WTC11 (cell line): Measurements from ENCODE around the gene ATP2B1. TPM values are rescaled to one million over a fixed set of nuclear protein-coding genes. Genes with fewer than 3 reads are reported as not detected.

Experiments
- ATAC-seq: fragments of 200-7000 bp; cut with Tn5 transposase; 2 replicates; pipeline ENCODE4 v1.10.0; 2021; ENCODE audit warnings: mild to moderate bottlenecking, moderate library complexity
- CTCF ChIA-PET: fragments of 300-600 bp; sonication (Branson Sonifier 250); formaldehyde crosslinking; loops from one replicate; lab custom pipeline; 2021; ENCODE audit warnings: antibody characterized with exemption; lab: Charles Lee
- POLR2A ChIA-PET: fragments of 350-600 bp; sonication (Branson Sonifier 250); formaldehyde crosslinking; loops from one replicate; lab custom pipeline; 2021; ENCODE audit warnings: antibody characterized with exemption; lab: Charles Lee
- DNase-seq: peaks from one replicate; pipeline ENCODE4 v3.0.0; 2021; ENCODE audit warnings: low spot score
- H3K27ac Mint-ChIP-seq: 2 replicates; pipeline ENCODE4 v1.8.0; 2021; ENCODE audit warnings: mixed read lengths
- H3K27me3 Mint-ChIP-seq: 2 replicates; pipeline ENCODE4 v1.8.0; 2021; ENCODE audit warnings: low read depth, mild to moderate bottlenecking, moderate library complexity, mixed read lengths
- H3K36me3 Mint-ChIP-seq: 2 replicates; pipeline ENCODE4 v1.8.0; 2021; ENCODE audit warnings: mixed read lengths
- H3K4me1 Mint-ChIP-seq: 2 replicates; pipeline ENCODE4 v1.8.0; 2022; ENCODE audit warnings: mixed read lengths
- H3K4me3 Mint-ChIP-seq: 2 replicates; pipeline ENCODE4 v1.8.0; 2021; ENCODE audit warnings: mild to moderate bottlenecking, moderate library complexity, mixed read lengths
- H3K9me3 Mint-ChIP-seq: 2 replicates; pipeline ENCODE4 v1.8.0; 2021; ENCODE audit warnings: mixed read lengths
- ATF6 ChIP-seq: sonication (generic); formaldehyde crosslinking; IDR thresholded peaks from 2 replicates; pipeline ENCODE4 v1.8.1; 2023; ENCODE audit warnings: mild to moderate bottlenecking, missing genetic modification reagents
- E2F1 ChIP-seq: sonication (generic); formaldehyde crosslinking; IDR thresholded peaks from 2 replicates; pipeline ENCODE4 v1.8.0; 2022; ENCODE audit warnings: mild to moderate bottlenecking, missing genetic modification reagents
- JUN ChIP-seq: sonication (generic); formaldehyde crosslinking; IDR thresholded peaks from 2 replicates; pipeline ENCODE4 v1.8.0; 2023; ENCODE audit warnings: mild to moderate bottlenecking, missing genetic modification reagents
- MAX ChIP-seq: sonication (generic); formaldehyde crosslinking; IDR thresholded peaks from 2 replicates; pipeline ENCODE4 v1.8.0; 2022; ENCODE audit warnings: mild to moderate bottlenecking, missing genetic modification reagents
- NR2C2 ChIP-seq: sonication (generic); formaldehyde crosslinking; IDR thresholded peaks from 2 replicates; pipeline ENCODE4 v1.8.0; 2022; ENCODE audit warnings: mild to moderate bottlenecking, missing genetic modification reagents
- RORB ChIP-seq: fragments of 250-450 bp; sonication (Bioruptor Pico); IDR thresholded peaks from 2 replicates; pipeline ENCODE4 v1.9.0; 2021; ENCODE audit warnings: mild to moderate bottlenecking
- SMAD3 ChIP-seq: sonication (generic); formaldehyde crosslinking; IDR thresholded peaks from 2 replicates; pipeline ENCODE4 v1.8.0; 2022; ENCODE audit warnings: missing genetic modification reagents, mild to moderate bottlenecking, borderline replicate concordance
- STAT6 ChIP-seq: sonication (generic); formaldehyde crosslinking; conservative IDR thresholded peaks from 2 replicates; pipeline ENCODE4 v1.8.1; 2023; ENCODE audit warnings: mild to moderate bottlenecking, low read depth, missing genetic modification reagents, moderate library complexity
- ZMAT4 ChIP-seq: fragments of 250-450 bp; sonication (Bioruptor Pico); IDR thresholded peaks from 2 replicates; pipeline ENCODE4 v1.9.0; 2021; ENCODE audit warnings: mild to moderate bottlenecking
- ZNF121 ChIP-seq: sonication (generic); formaldehyde crosslinking; IDR thresholded peaks from 2 replicates; pipeline ENCODE4 v1.8.0; 2023; ENCODE audit warnings: missing genetic modification reagents
- ZNF416 ChIP-seq: fragments of 250-450 bp; sonication (Bioruptor Pico); IDR thresholded peaks from 2 replicates; pipeline ENCODE4 v1.9.0; 2021; ENCODE audit warnings: mild to moderate bottlenecking, inconsistent platforms
- ZNF532 ChIP-seq: fragments of 250-450 bp; sonication (Bioruptor Pico); IDR thresholded peaks from 2 replicates; pipeline ENCODE4 v1.9.0; 2021; ENCODE audit warnings: mild to moderate bottlenecking, borderline replicate concordance
- ZSCAN18 ChIP-seq: fragments of 250-450 bp; sonication (Bioruptor Pico); IDR thresholded peaks from 2 replicates; pipeline ENCODE4 v2.1.2; 2022; ENCODE audit warnings: mild to moderate bottlenecking, moderate library complexity
- total RNA-seq: library from RNA; stranded (reverse); gene quantifications from 3 replicates; pipeline ENCODE4 v1.2.3, GENCODE V29; 2021

Gene ATP2B1
- total RNA-seq, 1 experiment from 2014 or later = 31.7 TPM

- TF ChIP-seq ZMAT4 (CRISPR knock-in tag) = no peak
Observed at GRCh38 chr12:89689306-89689705, 19.3 kb downstream of the ATP2B1 start (continued).

GRCh38 chr12:89686311-89686710 lies 22.3 kb downstream of the ATP2B1 start:
- ChIA-PET POLR2A (no interaction called here), CTCF (no interaction called here)
- Mint-ChIP-seq H3K4me1 (peaks cover 12% of the 10 kb centered on the region), H3K27me3 (no peaks in the 10 kb centered on the region), H3K36me3 (peaks cover 14% of the 10 kb centered on the region), H3K27ac (no peak overlapping the region), H3K9me3 (peaks cover 20% of the 10 kb centered on the region), H3K4me3 (no peak overlapping the region)
- DNase-seq (no peak), ATAC-seq (no peak)
- TF ChIP-seq JUN (no peak), ZNF121 (no peak), ZNF532 (CRISPR knock-in tag) (no peak), ATF6 (CRISPR knock-in tag) (no peak), E2F1 (CRISPR knock-in tag) (no peak), ZNF416 (CRISPR knock-in tag) (no peak)

GRCh38 chr12:89685363-89685972 lies 23.2 kb downstream of the ATP2B1 start:
- ATAC-seq = no peak
- H3K36me3 Mint-ChIP-seq = peaks cover 21% of the 10 kb centered on the region
- no peak for TF ChIP-seq ATF6 (CRISPR knock-in tag)
- no peak for TF ChIP-seq SMAD3 (CRISPR knock-in tag)
- TF ChIP-seq NR2C2 = no peak
- TF ChIP-seq, all 79 proteins: peak for 0
- ChIA-PET POLR2A (no interaction called here), CTCF (no interaction called here)
- Mint-ChIP-seq H3K27me3 (no peaks in the 10 kb centered on the region), H3K4me1 (peaks cover 12% of the 10 kb centered on the region), H3K27ac (peak overlapping the region; percentile 35; the same call in 1 of the 2 replicates), H3K4me3 (no peak overlapping the region), H3K9me3 (peaks cover 27% of the 10 kb centered on the region)
- no peak for DNase-seq

- Mint-ChIP-seq H3K4me3 (no peak overlapping the region), H3K9me3 (peaks cover 39% of the 10 kb centered on the region), H3K27ac (no peak overlapping the region), H3K27me3 (no peaks in the 10 kb centered on the region), H3K4me1 (peaks cover 15% of the 10 kb centered on the region), H3K36me3 (peaks cover 31% of the 10 kb centered on the region)
- DNase-seq (no peak), ATAC-seq (no peak)
- POLR2A ChIA-PET = no interaction called here
- CTCF ChIA-PET = no interaction called here
- TF ChIP-seq RORB (CRISPR knock-in tag) (no peak), MAX (CRISPR knock-in tag) (no peak), ZMAT4 (CRISPR knock-in tag) (no peak), ZSCAN18 (CRISPR knock-in tag) (no peak), STAT6 (CRISPR knock-in tag) (no peak)
Observed at GRCh38 chr12:89684136-89684535, 24.5 kb downstream of the ATP2B1 start.
